Breast epithelium (tissue), 4 donors: ENCODE data around the gene SGPL1. TPM values are rescaled to one million over a fixed set of nuclear protein-coding genes. Genes with fewer than 3 reads are reported as not detected.
"Not testable (repeated sequence)": the region's sequence is repeated elsewhere in the genome, so short reads cannot be mapped to it uniquely, and the experiment has no call there.

Experiments used
- DNase-seq, 2 donors: peaks; one replicate each; pipeline ENCODE4 v3.0.0-alpha.2; 2019; ENCODE audit warnings: low spot score in 2 of 2
- H3K27ac ChIP-seq, 2 donors: fragments of 200-600 bp; sonication (generic) in 1 of 2; one replicate each; pipeline ENCODE4 v1.5.1; 2016 to 2019; ENCODE audit warnings: mild to moderate bottlenecking in 1 of 2
- H3K27me3 ChIP-seq, 2 donors: fragments of 200-600 bp; sonication (generic) in 1 of 2; one replicate each; pipeline versions ENCODE4 v1.5.1 to v1.6.0; 2017 to 2019; ENCODE audit warnings: control low read depth in 1 of 2, mild to moderate bottlenecking in 1 of 2
- H3K36me3 ChIP-seq: fragments of 200-600 bp; one replicate; pipeline ENCODE4 v1.5.1; 2019
- H3K4me1 ChIP-seq, 2 donors: fragments of 200-600 bp; sonication (generic); one replicate each; pipeline ENCODE4 v1.5.1; 2016 to 2019; ENCODE audit warnings: control low read depth in 1 of 2
- H3K4me3 ChIP-seq, 3 donors: fragments of 200-600 bp; sonication (generic); 1 replicate in 2 of 3; 2 replicates in 1 of 3; pipeline ENCODE4 v1.5.1; 2016 to 2019; ENCODE audit warnings: mild to moderate bottlenecking in 3 of 3, moderate library complexity in 2 of 3
- H3K9me3 ChIP-seq, 2 donors: fragments of 200-600 bp; sonication (generic) in 1 of 2; one replicate each; pipeline ENCODE4 v1.5.1; 2016 to 2019; ENCODE audit warnings: control low read depth in 1 of 2
- CTCF ChIP-seq, 3 donors: fragments of 450-650 bp; IDR thresholded peaks; one replicate each; pipeline ENCODE4 v1.5.1; 2016 to 2017; ENCODE audit warnings: antibody characterized with exemption in 3 of 3, mild to moderate bottlenecking in 3 of 3, moderate library complexity in 3 of 3
- POLR2A ChIP-seq: fragments of 450-650 bp; IDR thresholded peaks from one replicate; pipeline ENCODE4 v1.6.1; 2016; ENCODE audit warnings: antibody characterized with exemption, mild to moderate bottlenecking, moderate library complexity
- POLR2AphosphoS5 ChIP-seq, 3 donors: sonication (generic); formaldehyde crosslinking; IDR thresholded peaks; one replicate each; pipeline ENCODE4 v1.6.1; 2017; ENCODE audit warnings: antibody characterized with exemption in 3 of 3
- intact Hi-C: fragments of 100-400 bp; cut with DNase I; formaldehyde crosslinking; loops from one replicate; pipeline ENCODE4 v1.15.1; 2023; ENCODE audit warnings: low total_unique reads
- total RNA-seq, 3 donors: library from RNA; depleted of rRNA; stranded (reverse); fragments of >200 nt; gene quantifications; one replicate each; pipeline ENCODE4 v1.1.0, GENCODE V29; 2016

The SGPL1 gene
- total RNA-seq, 3 donors from 2014 or later, result 31.0 to 52.2 (median 36.4) TPM

DNA sequence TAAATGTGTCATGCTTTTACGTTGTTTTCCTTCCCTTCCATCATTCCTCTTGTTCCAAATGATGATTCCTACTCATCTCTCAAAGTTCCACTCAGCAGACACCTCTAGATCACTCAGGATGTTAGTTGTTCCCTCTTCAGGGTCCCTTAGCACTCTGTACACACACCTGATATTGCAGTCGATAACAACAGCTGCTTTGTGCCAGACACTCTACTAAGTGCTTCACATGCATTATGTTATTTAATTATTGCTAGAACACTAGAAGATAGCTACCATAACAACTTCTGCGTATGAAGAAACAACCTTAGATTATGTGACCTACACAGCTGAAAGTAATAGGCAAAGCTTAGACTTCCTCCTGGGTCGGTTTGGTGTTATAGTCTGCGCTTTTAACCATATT, 43.0 kb downstream of the SGPL1 start:
- no peak for DNase-seq
- Histone ChIP-seq H3K27me3 (no peaks in the 10 kb centered on the region), H3K4me3 (no peak overlapping the region), H3K36me3 (no peaks in the 10 kb centered on the region), H3K9me3 (no peaks in the 10 kb centered on the region), H3K4me1 (no peaks in the 10 kb centered on the region), H3K27ac (no peak overlapping the region)
- intact Hi-C loops, result no loop called here
- TF ChIP-seq CTCF (IDR thresholded peaks at IDR 0.05) (no peak), POLR2A (no peak), POLR2AphosphoS5 (IDR thresholded peaks at IDR 0.05) (no peak)

DNA sequence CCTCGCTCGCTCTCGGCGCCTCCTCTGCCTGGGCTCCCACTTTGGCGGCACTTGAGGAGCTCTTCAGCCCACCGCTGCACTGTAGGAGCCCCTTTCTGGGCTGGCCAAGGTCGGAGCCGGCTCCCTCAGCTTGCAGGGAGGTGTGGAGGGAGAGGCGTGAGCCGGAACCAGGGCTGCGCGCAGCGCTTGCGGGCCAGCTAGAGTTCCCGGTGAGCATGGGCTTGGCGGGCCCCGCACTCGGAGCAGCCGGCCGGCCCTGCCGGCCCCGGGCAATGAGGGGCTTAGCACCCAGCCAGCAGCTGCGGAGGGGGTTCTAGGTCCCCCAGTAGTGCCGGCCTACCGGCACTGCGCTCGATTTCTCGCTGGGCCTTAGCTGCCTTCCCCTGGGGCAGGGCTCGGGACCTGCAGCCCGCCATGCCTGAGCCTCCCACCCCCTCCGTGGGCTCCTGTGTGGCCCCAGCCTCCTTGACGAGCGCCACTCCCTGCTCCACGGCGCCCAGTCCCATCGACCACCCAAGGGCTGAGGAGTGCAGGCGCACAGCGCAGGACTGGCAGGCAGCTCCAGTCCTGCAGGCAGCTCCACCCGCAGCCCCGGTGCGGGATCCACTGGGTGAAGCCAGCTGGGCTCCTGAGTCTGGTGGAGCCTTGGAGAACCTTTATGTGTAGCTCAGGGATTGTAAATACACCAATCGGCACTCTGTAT, 45.9 kb downstream of the SGPL1 start:
- H3K27ac ChIP-seq, H3K27me3 ChIP-seq, H3K4me3 ChIP-seq, intact Hi-C loops, H3K4me1 ChIP-seq, H3K9me3 ChIP-seq, DNase-seq, H3K36me3 ChIP-seq: not testable (repeated sequence)

GRCh38 chr10:70863470-70864160, 47.9 kb downstream of the SGPL1 start:
- H3K27me3 ChIP-seq, result no peaks in the 10 kb centered on the region
- no peaks in the 10 kb centered on the region for H3K4me1 ChIP-seq
- no peak overlapping the region for H3K27ac ChIP-seq
- no peak for TF ChIP-seq CTCF (IDR thresholded peaks at IDR 0.05)
- TF ChIP-seq POLR2A, result no peak
- TF ChIP-seq POLR2AphosphoS5 (IDR thresholded peaks at IDR 0.05), result no peak
- no peak overlapping the region for H3K4me3 ChIP-seq
- H3K9me3 ChIP-seq, result no peaks in the 10 kb centered on the region
- H3K36me3 ChIP-seq, result no peaks in the 10 kb centered on the region
- no peak for DNase-seq
- intact Hi-C loops, result no loop called here

DNA sequence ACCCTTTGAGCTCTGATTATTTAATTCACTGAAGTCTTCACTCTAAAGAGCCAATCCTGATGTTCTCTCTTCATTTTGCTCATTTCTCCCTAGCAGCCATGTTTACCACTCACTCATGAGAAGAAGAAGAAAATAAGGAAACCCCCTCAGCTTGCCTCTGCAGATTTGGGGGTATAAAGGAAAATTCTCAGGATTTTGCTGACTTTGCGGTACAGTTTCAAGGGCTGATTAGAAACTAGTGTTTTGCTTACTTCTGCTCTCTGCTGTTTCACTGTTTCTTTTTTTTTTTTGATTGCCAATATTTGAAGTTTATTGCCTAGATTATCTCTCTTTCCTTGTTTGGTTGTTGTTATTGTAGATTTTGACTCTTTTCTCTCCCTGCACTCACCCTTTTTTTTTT, 49.2 kb downstream of the SGPL1 start:
- no peak for DNase-seq
- H3K9me3 ChIP-seq, result no peaks in the 10 kb centered on the region
- no peak overlapping the region for H3K27ac ChIP-seq
- intact Hi-C loops, result no loop called here
- TF ChIP-seq POLR2A, result no peak
- no peaks in the 10 kb centered on the region for H3K4me1 ChIP-seq
- no peaks in the 10 kb centered on the region for H3K36me3 ChIP-seq
- H3K27me3 ChIP-seq, result no peaks in the 10 kb centered on the region
- H3K4me3 ChIP-seq, result no peak overlapping the region

DNA sequence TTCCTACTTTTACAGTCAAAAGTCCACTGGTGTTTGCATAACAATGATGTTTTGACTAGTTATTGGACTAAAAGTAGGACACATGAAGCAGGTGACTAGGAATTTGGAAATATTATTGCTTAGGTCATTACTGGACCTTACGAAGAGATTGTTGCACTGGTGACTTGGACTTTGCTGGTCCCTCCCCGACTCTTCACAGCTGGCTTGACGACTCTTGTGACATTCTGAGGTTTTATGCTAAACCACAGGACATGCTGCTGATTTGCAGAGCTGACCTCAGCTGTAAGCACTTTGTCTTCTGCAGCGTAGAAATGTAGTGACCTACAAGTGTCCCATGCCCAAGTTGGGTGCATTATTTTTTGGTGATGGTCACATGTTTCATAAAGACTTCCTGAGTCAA, 50.7 kb downstream of the SGPL1 start:
- DNase-seq, result no peak
- intact Hi-C loops, result no loop called here
- Histone ChIP-seq H3K4me3 (no peak overlapping the region), H3K27me3 (no peaks in the 10 kb centered on the region), H3K4me1 (no peaks in the 10 kb centered on the region), H3K36me3 (no peaks in the 10 kb centered on the region), H3K9me3 (no peaks in the 10 kb centered on the region), H3K27ac (peak overlapping the region; percentile 57 to 59)
- TF ChIP-seq POLR2A, result no peak
- TF ChIP-seq POLR2AphosphoS5 (IDR thresholded peaks at IDR 0.05), result peak in 1 of 3 donors; percentile 17

GRCh38 chr10:70872291-70872690, 56.5 kb downstream of the SGPL1 start:
- no peak overlapping the region for H3K4me3 ChIP-seq
- DNase-seq, result no peak
- peaks cover 4% of the 10 kb centered on the region for H3K36me3 ChIP-seq
- intact Hi-C loops, result loop anchor here (2.0 kb wide), 1 partner anchor 343 kb away; no protein-coding TSS in a partner anchor
- TF ChIP-seq POLR2AphosphoS5 (IDR thresholded peaks at IDR 0.05), result no peak
- no peak for TF ChIP-seq CTCF (IDR thresholded peaks at IDR 0.05)
- no peak for TF ChIP-seq POLR2A
- no peaks in the 10 kb centered on the region for H3K27me3 ChIP-seq
- H3K9me3 ChIP-seq, result no peaks in the 10 kb centered on the region
- H3K27ac ChIP-seq, result no peak overlapping the region
- H3K4me1 ChIP-seq, result no peaks in the 10 kb centered on the region
